Measurements from ENCODE around the gene SEZ6L. TPM values are rescaled to one million over a fixed set of nuclear protein-coding genes. Genes with fewer than 3 reads are reported as not detected.

The SEZ6L gene
- total RNA-seq, 1 experiment from 2014 or later = not detected

DNA sequence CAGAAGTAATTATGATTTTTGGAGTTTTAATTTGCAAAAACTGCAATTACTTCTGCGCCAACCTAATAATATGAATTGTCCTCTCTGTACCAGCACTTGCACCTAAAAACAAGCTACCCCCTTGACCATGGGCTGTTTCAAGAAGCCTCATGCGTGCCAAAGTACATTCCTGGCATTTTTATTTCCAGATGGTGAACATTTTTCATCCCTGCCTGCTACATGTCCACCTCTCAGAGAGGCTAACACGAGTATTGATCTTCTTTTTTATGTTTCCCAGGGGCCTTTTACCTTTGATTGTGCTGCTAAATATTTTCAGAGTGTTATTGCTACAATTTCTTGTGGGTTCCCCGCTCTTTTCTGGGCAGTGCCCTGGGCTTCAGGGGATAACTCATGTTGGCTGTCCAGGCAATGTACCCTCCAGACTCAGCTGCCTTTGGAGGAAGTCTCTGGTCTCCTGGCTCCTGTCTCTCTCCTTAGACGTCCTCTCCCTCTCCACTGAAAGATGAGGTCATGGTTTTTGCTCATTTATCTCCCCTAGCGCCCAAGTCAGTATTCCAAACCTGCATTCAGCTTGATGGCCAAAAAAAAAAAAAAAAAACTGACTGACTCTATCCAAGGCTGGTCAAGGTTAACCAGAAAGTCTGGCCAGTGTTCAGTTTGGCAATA is 173.6 kb downstream of the SEZ6L start:
- no peak for DNase-seq (ENCODE audit: low read depth, low spot score)
- in situ Hi-C loops (cut with HindIII; ENCODE audit: low pct_unique_long_range_greater_than_20kb, low sequenced_read_pairs) = no loop called here

DNA sequence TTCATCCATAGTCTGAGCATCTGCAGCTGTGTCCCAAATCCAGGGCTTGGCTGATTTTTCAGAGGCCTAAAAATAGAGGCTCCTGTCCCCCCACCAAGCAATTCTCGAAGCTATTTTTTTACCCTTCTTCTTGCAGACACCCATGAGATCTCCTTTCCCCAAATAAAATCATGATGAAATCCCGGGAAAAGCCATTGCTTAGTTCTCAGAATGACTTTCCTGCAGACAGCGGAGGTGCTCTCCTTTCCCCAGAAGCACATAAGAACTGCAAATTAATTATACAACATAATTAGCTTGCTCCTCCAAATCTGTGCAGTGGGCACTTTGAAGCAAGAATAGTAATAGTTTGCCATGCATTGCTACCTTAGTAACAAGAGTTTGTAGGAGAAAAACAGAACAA is 176.2 kb downstream of the SEZ6L start:
- in situ Hi-C loops (cut with HindIII; ENCODE audit: low pct_unique_long_range_greater_than_20kb, low sequenced_read_pairs) = no loop called here
- no peak for DNase-seq (ENCODE audit: low read depth, low spot score)

DNA sequence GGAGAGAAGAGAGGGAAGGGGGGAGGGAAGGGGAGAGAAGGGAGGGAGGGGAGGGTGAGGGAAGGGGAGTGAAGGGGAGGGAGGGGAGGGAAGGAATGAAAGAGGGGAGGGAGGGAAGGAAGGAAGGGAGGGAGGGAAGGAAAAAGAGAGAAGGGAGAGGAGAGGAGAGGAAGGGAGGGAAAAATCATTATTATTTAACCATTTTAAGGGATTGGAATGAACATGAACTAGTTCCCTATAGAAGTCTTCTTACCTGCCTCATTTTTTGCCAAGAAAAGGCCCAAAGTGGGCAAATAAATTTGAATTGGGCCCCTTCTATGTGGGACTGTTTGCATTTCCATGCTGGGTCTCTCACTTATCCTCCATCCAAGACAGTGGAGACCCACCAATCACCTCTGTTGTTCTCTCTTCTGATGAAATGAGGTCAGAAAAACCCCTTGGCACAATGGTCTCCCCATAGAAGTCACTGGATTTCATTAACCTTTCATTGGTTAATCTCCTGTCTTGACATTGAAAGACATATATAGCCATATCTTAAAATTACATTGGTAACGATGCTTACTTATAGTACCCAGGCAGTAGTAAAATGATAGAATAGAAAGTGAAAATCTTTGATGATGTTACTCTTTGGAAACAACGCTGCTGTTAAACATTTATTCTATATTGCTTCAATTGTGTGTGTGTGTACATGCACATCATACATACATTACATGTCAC is 179.7 kb downstream of the SEZ6L start:
- no peak for DNase-seq (ENCODE audit: low read depth, low spot score)

DNA sequence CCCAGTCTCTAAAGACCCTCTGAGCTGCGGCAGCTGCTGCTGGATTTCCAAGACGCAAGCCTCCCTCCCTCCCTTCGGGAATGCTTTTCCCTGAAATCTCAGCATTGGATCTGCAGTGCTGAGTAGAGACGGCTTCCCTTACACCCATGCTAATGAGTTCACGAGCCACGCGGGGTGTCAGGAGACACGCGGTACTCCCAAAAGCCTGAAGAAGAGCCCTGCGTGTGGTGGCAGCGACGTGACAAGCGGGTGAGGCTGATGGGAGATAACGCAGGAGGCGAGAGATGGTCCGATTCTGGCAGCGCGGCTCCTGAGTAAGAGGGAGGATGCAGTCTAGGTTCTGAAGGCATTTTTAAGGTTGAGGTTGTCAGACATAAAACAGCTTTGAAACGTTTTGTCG is 185.4 kb downstream of the SEZ6L start:
- no peak for DNase-seq (ENCODE audit: low read depth, low spot score)
- in situ Hi-C loops (cut with HindIII; ENCODE audit: low pct_unique_long_range_greater_than_20kb, low sequenced_read_pairs) = no loop called here

More for the DNA sequence above, 179.7 kb downstream of the SEZ6L start:
- in situ Hi-C loops (cut with HindIII; ENCODE audit: low pct_unique_long_range_greater_than_20kb, low sequenced_read_pairs) = no loop called here

DNA sequence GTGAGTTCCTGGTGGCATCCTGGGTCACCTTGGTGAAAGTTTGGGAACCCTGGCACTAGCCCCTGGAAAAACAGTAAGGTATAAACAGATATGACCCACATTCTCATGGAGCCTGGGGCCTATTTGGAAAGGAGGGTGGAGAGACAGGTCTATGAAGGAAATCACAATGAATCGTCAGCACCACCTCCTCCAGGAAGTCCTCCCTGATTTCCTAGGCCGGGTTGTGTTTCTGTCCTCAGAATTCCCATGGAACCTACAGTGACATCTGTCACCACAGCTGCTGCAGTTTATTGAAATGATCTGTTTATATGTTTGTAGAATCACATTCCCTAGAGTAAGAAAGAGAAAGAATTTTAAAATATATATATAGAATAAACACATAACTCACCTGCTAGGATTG is 188.0 kb downstream of the SEZ6L start:
- no peak for DNase-seq (ENCODE audit: low read depth, low spot score)
- in situ Hi-C loops (cut with HindIII; ENCODE audit: low pct_unique_long_range_greater_than_20kb, low sequenced_read_pairs) = no loop called here

DNA sequence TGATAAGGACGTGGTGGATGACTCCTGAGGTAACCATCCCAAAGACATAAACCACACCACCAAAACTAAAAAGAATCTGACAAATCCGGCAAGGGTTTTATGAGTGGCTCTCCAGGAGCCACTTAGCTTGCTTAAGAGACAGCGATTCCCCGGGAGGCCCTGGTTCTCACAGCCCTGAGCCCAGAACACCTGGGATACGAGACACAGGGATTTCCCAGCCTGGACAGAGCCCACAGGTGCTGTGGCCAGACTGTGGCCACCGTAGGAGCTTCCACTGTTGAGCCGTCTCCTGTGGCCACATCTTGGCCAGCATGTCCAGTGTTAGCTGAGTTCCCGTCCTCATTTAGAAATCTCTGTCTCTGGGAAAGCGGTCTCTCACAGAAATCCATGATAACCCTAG is 188.6 kb downstream of the SEZ6L start:
- in situ Hi-C loops (cut with HindIII; ENCODE audit: low pct_unique_long_range_greater_than_20kb, low sequenced_read_pairs) = no loop called here
- DNase-seq (ENCODE audit: low read depth, low spot score) = peak; percentile 32

DNA sequence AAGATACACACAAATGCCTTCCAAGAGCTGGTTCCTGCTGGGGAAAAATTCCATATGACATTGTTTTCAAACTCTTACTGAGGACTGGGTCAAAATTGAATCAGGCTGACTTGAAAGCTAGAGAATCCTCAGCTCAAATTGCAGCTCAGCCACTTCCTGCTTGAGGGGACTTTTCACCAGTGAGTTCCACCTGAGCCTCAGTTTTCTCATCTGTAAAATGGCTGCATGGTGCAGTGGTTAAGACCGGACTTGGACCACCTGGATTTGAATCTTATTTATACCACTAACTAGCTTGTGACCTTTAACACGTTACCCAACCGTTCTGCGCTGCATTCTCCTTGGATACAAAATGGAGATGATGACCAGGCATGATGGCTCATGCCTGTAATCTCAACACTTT is 189.9 kb downstream of the SEZ6L start:
- in situ Hi-C loops (cut with HindIII; ENCODE audit: low pct_unique_long_range_greater_than_20kb, low sequenced_read_pairs) = no loop called here
- no peak for DNase-seq (ENCODE audit: low read depth, low spot score)

DNA sequence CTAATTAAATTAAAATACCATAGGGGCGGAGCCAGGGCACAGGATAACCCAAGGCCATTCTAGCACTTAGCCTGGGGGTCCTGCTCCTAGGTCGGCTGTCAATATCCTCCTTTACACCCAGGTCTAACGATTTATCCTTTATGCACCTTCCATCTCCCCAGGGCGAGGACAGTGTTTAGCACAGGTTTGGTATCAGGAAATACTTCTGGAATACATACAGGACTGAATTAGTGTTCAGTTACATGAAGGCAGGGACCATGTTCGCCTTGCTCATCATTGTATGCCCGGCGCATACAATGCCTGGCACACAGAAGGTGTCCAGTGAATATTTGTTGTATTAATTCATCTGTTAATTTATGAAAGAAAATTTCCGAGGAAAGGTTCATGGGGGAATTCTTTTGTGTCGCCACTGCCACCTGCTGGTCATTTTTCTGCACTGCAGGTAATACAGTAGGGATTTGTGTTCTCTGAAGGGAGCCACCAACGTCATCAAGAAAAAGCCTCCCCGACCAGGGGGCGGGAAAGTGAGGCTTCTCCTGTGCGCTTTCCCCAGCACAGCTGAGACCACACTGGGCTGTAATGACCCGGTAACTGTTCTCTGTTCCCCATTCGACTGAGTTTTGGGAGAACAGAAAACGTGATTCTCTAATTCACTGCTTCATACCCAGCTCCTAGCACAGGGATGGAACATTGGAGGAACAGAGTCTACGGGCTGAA is 191.1 kb downstream of the SEZ6L start:
- in situ Hi-C loops (cut with HindIII; ENCODE audit: low pct_unique_long_range_greater_than_20kb, low sequenced_read_pairs) = no loop called here
- DNase-seq (ENCODE audit: low read depth, low spot score) = peak; percentile 91

DNA sequence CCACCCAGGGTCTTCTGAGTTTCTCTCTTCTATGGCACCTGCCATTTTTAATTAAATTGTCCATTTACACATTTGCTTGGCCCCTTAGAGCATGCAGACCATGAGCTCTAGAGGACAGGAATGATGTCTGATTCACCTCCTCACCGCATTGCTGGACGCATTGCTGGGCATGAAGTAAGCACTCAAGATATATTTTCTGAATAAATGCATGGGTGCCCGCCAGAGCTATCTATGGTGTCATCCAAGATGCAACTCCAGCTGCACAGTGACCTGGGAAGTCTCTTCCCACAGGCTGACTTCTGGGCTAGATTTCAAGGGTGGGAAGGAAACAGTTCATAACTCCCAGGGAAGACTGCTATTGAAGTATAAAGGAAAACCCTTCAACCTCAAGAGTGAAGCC is 193.2 kb downstream of the SEZ6L start:
- DNase-seq (ENCODE audit: low read depth, low spot score) = no peak
- in situ Hi-C loops (cut with HindIII; ENCODE audit: low pct_unique_long_range_greater_than_20kb, low sequenced_read_pairs) = no loop called here

DNA sequence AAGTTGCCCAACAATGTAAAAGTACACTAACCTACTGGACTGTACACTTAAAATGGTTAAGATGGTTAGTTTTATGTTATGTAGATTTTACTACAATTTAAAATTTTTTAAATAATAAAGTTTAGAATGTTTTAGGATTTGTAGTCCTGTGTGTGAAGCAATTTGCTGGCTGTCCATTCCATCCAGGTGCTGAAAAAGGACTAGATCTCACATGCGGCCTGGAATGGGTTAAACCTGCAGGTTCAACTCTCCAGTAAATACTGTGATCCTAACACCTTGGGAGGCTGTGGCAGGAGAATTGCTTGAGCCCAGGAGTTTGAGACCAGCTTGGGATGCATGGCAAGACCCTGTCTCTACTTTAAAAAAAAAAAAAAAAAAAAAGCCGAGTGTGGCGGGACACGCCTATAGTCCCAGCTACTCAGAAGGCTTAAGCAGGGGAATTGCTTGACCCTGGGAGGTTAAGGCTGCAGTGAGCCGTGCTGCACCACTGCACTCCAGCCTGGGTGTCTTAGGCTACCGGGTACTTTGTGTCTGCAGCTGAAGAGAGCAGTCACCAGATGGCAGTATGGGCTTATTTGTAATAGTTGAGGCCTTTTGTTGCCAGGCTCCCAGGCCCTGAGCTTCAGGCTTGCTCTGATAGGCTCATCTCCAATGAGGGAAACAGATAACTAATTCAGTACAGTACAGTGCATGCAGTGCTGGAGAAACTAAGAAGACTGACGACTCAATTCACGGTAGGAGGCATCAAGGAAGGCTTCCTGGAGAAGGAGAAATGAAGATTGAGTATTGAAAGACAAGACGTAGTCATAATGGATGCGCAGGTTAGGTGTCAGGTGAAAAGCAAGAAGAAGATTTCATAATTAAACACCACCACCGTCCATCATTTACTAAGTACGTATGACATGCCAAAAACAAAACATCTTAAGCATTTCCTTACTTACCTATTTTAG is 195.1 kb downstream of the SEZ6L start:
- peak; percentile 97 for DNase-seq (ENCODE audit: low read depth, low spot score)
- in situ Hi-C loops (cut with HindIII; ENCODE audit: low pct_unique_long_range_greater_than_20kb, low sequenced_read_pairs) = no loop called here

DNA sequence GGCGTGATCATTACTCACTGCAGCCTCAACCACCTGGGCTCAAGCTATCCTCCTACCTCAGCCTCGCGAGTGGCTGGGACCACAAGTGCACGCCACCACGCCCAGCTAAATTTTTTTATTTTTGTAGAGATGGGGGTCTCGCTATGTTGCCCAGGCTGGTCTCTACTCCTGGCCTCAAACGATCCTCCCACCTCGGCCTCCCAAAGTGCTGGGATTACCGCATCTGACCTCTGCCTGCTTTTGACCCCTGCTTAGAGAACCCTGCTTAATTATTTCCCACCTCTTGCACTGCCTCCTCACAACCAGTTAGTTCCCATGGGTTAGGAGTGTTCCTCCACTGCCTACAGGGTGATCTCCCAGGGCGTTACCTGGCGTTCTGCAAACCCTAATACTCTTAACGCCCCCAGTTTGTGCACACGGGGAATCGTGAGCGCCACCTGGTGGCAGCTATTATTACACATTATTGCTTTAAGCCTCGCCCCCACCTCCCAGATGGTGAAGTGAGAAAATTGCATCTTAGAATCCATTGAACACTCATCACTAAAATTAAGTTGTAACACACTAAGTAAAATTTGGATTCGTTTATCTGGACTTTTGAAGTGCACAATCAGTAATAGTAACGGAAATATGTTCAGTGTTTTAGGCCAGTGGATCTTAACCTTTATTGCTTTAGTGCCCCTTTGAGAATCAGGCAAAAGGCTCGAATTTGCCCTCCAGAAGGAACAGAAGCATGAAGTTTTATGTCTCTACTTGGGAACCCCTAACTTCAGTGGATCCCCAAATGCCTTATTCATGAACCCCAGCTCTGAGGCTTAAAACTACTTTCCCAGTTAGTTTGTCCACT is 198.4 kb downstream of the SEZ6L start:
- in situ Hi-C loops (cut with HindIII; ENCODE audit: low pct_unique_long_range_greater_than_20kb, low sequenced_read_pairs) = no loop called here
- peak; percentile 74 for DNase-seq (ENCODE audit: low read depth, low spot score)

DNA sequence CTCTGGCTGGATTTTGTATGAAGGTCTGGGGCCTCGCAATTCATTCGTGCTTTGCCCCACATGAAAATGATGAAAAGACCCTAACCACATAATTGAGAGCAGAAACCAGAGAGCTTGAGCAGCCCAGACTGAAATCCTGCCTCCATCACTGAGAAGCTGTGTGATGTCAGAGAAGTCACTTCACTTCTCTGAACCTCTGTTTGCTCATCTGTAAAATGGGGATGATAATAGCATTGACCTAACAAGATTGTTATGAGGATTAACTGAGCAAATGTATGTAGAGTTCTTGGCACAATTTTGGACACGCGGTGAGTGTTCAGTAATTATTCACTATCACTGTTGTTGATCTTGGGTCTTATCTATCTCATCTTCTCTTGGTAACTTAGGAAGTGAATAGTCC is 203.6 kb downstream of the SEZ6L start:
- no peak for DNase-seq (ENCODE audit: low read depth, low spot score)
- in situ Hi-C loops (cut with HindIII; ENCODE audit: low pct_unique_long_range_greater_than_20kb, low sequenced_read_pairs) = no loop called here

DNA sequence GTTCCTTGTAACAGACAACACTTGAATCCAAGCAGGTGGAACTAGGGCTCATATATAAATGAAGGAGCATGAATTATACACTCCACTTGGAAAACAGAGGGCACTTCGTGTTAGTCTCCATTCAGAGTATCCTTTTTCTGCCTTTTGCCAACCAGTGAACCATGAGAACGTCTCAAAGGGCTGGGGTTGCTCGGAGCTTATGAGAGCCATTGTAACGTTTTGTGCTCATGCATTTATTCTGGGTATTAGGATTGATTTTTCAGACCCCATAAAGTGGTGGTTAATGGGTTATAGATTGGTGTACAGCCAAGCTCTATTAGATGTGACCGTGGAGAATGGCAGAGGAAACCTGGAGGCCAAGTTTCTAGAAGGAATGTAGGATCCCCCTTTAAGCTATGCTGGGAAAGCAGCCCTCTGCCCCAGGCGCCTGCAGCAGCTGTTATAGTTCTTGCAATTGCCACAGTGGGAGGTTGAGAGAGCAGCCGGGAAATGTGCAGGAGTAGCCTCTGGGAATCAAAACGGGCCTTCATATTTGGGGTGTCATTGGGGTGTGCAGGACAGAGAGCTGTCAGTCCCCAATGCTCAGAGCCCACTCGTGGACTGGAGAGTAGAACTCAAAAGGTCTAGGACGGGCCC is 205.2 kb downstream of the SEZ6L start:
- DNase-seq (ENCODE audit: low read depth, low spot score) = no peak
- in situ Hi-C loops (cut with HindIII; ENCODE audit: low pct_unique_long_range_greater_than_20kb, low sequenced_read_pairs) = no loop called here

DNA sequence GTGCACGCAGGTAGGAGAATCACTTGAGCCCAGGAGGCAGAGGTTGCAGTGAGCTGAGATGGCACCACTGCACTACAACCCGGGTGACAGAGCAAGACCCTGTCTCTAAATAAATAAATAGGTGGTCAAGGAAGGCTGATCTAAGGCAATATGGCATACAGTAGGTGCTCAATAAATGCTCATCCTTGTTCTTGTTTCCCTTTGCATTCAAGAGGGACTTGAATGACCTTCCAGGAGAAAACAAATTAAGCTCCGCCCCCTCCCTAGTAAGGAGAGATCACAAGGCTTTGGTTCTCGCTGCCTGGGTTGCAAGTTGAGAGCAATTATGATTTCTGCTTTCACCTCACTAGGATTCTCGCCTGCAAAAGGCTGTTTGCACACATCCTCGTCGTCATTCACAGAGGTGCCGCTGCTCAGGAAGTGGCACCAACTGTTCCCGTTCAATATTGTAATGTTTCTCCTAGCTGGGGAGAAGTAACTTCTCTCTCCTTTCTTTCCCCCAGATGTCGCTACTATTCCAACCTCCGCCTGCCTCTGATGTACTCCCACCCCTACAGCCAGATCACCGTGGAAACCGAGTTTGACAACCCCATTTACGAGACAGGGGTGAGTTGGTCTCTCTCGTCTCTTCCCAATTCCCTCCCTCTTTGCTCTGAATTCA is 208.0 kb downstream of the SEZ6L start:
- DNase-seq (ENCODE audit: low read depth, low spot score) = peak; percentile 52
- in situ Hi-C loops (cut with HindIII; ENCODE audit: low pct_unique_long_range_greater_than_20kb, low sequenced_read_pairs) = no loop called here

DNA sequence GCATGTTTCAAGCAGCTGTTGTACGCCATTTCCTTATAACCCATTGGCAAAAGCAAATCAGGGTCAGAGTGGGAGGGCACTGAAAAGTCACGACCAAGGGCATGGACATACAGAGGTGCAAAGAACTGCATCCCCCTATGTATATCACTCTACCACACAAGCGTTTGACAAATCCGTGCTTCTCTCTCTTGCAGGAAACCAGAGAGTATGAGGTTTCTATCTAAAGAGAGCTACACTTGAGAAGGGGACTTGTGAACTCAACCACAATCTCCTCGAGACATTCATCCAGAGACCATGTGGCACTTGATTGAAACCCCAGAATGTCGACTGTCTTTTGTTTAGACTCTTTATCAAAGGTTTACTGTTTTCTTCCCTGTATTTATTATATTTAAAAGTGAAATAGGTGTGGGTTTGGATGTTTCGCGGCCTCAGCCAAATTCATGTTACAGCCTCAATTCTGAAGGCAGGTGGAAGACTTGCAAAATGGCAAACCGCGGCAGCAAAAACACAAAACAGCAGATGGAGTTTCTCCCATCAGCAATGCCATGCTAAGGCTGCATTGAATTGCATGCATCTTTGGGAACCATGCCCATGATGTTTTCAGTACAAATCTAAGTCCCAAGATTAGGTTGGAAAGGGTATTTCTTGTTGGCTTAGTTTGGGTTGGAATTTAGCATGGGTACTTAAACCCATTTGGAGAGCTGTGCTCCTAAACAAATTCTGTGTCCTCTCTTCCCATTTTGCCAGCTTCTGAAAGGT is 211.0 kb downstream of the SEZ6L start:
- in situ Hi-C loops (cut with HindIII; ENCODE audit: low pct_unique_long_range_greater_than_20kb, low sequenced_read_pairs) = no loop called here
- no peak for DNase-seq (ENCODE audit: low read depth, low spot score)

Measured in SK-MEL-5 (cell line).